ENCODE measurements around the gene CBX4.

The CBX4 gene

GRCh38 chr17:79842656-79843473 is 3.6 kb upstream of the CBX4 start:
- peaks cover 32 to 50% of the 10 kb centered on the region in 2 donors for H3K27me3 Mint-ChIP-seq
- ATAC-seq (replicated peaks) (no peak), DNase-seq (no peak)
- peaks cover 25% of the 10 kb centered on the region for H3K36me3 Mint-ChIP-seq (ENCODE audit: insufficient read depth)
- peak overlapping the region; percentile 93 to 97 for H3K4me3 Mint-ChIP-seq
- H3K27ac Mint-ChIP-seq, result no peak overlapping the region
- peaks cover 17 to 23% of the 10 kb centered on the region in 2 donors for H3K4me1 Mint-ChIP-seq (ENCODE audit: low read depth in 2 of 2)
- no peaks in the 10 kb centered on the region for H3K9me3 Mint-ChIP-seq

DNA sequence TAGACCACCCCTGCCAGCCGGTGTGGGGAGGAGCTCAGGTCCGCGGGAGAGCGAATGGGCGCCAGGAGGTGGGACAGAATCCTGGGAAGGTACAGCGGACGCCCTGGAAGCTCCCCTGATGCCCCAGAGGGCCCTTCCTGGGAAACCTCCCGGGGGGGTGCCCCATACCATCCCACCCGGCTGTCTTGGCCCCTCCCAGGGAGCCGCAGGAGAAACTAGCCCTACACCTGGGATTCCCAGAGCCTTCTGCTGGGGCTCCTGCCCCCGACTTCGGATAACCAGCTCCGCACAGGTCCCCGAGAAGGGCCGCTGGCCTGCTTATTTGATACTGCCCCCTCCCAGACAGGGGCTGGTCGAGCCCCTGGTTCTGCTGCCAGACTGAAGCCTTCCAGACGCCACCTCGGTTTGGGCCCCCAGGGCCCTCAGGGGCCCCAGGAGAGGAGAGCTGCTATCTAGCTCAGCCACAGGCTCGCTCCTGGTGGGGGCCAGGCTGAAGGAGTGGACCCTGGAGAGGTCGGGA is 3.0 kb upstream of the CBX4 start:
- H3K36me3 Mint-ChIP-seq (ENCODE audit: insufficient read depth), result peaks cover 31% of the 10 kb centered on the region

GRCh38 chr17:79841369-79842135 is 2.3 kb upstream of the CBX4 start:
- DNase-seq, result no peak
- no peaks in the 10 kb centered on the region for H3K9me3 Mint-ChIP-seq
- H3K27me3 Mint-ChIP-seq, result peaks cover 30 to 45% of the 10 kb centered on the region in 2 donors
- H3K4me3 Mint-ChIP-seq, result peak overlapping the region; percentile 93 to 97
- peaks cover 38% of the 10 kb centered on the region for H3K36me3 Mint-ChIP-seq (ENCODE audit: insufficient read depth)
- peak overlapping the region in 1 of 2 donors; percentile 80 for H3K27ac Mint-ChIP-seq
- ATAC-seq (replicated peaks), result no peak
- peaks cover 21 to 27% of the 10 kb centered on the region in 2 donors for H3K4me1 Mint-ChIP-seq (ENCODE audit: low read depth in 2 of 2)

More for the DNA sequence above, 3.0 kb upstream of the CBX4 start:
- DNase-seq (no peak), ATAC-seq (replicated peaks) (no peak)
- Mint-ChIP-seq H3K4me1 (ENCODE audit: low read depth in 2 of 2) (peaks cover 17 to 25% of the 10 kb centered on the region in 2 donors), H3K9me3 (no peaks in the 10 kb centered on the region), H3K27ac (peak overlapping the region in 1 of 2 donors; percentile 80), H3K27me3 (peaks cover 30 to 45% of the 10 kb centered on the region in 2 donors), H3K4me3 (peak overlapping the region; percentile 93 to 97)

GRCh38 chr17:79840989-79841286 is 1.7 kb upstream of the CBX4 start:
- Mint-ChIP-seq H3K4me3 (peak overlapping the region; percentile 93 to 97), H3K9me3 (no peaks in the 10 kb centered on the region), H3K4me1 (ENCODE audit: low read depth in 2 of 2) (peaks cover 23 to 28% of the 10 kb centered on the region in 2 donors), H3K27me3 (peaks cover 26 to 40% of the 10 kb centered on the region in 2 donors), H3K36me3 (ENCODE audit: insufficient read depth) (peaks cover 42% of the 10 kb centered on the region), H3K27ac (peak overlapping the region in 1 of 2 donors; percentile 53)
- ATAC-seq (replicated peaks) (no peak), DNase-seq (no peak)

- Mint-ChIP-seq H3K4me1 (ENCODE audit: low read depth in 2 of 2) (peaks cover 23 to 28% of the 10 kb centered on the region in 2 donors), H3K36me3 (ENCODE audit: insufficient read depth) (peaks cover 46% of the 10 kb centered on the region), H3K27me3 (peaks cover 24 to 38% of the 10 kb centered on the region in 2 donors), H3K27ac (peak overlapping the region in 1 of 2 donors; percentile 53), H3K4me3 (peak overlapping the region; percentile 93 to 97), H3K9me3 (no peaks in the 10 kb centered on the region)
- DNase-seq (peak in 1 of 3 experiments; percentile 40), ATAC-seq (replicated peaks) (no peak)
Measured at GRCh38 chr17:79840269-79840988, 1.2 kb upstream of the CBX4 start.

DNA sequence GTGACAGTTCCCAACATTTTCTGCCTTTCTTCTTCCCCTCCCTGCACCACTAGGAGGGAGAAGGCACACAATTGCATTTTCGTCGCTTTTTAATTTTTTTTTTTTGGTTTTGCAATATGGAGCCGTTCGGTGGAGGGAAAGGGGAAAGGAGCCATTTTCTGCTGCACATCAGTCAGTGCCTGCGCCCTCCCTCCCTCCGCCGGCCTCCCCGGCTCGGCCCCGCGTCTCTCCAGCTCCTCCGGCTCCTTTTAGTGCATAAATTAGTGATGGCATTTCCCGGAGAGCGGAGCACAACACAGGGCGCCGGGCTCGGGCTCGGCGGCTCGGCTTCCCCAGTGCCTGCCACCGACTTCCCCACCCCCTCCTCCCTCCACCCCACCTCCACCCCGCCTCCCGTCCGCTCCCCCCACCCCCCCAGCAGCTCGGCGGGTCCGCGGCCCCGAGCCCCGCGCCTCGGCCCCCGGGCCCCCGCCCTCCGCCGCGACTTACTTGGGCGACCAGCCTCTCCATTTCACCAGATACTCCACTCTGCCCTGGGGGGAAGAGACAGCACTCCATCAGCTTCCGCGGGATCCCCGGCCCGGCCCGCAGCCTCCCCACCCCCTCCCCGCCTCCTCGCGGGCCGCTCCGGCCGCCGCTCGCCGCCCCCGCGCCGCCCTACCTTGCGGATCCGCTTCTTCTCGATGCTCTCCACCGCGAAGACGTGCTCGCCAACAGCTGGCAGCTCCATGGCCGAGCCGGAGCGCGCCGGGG is 542 bp downstream of the CBX4 start:
- Mint-ChIP-seq H3K27ac (peak overlapping the region; percentile 97), H3K4me3 (peak overlapping the region; percentile 93 to 97), H3K9me3 (no peaks in the 10 kb centered on the region), H3K4me1 (ENCODE audit: low read depth in 2 of 2) (peaks cover 30 to 36% of the 10 kb centered on the region in 2 donors), H3K36me3 (ENCODE audit: insufficient read depth) (peaks cover 63% of the 10 kb centered on the region), H3K27me3 (peaks cover 24 to 38% of the 10 kb centered on the region in 2 donors)
- ATAC-seq (replicated peaks), result peak; percentile 25
- DNase-seq, result peak; percentile 41 to 54 (median 44)

DNA sequence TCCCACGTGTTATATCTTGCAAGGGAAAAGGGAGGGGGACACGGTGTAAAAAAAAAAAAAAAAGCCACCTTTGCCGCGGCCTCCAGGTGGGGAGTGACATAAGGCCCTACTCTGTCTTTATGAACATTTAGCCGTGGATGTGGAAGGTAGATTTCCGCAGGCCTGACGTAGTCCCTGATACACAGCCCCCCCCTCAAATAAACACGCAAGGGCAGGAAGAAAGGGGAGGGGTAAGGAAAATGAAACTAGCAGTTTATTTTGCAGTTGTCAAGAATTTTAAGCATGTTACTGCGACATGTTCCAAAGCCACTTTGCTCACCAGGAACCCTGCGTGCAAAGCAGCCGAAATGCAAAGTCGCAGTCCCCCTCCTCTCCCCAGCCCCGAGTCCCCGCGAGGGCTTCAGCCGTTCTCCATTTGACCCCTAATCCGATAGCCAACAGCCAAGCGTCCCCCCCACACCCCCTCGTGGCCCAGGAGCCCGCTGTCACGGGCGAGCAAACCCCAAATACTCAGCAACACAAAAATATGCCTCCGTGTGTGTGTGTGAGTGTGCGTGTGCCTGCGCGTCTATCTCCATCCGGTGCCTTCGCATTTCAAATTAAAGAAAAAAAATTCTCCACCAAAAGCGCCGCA is 1.2 kb downstream of the CBX4 start:
- peak overlapping the region; percentile 93 to 97 for H3K4me3 Mint-ChIP-seq
- peaks cover 29 to 38% of the 10 kb centered on the region in 2 donors for H3K4me1 Mint-ChIP-seq (ENCODE audit: low read depth in 2 of 2)
- peak overlapping the region; percentile 97 for H3K27ac Mint-ChIP-seq
- DNase-seq, result peak in 1 of 3 experiments; percentile 49
- H3K9me3 Mint-ChIP-seq, result no peaks in the 10 kb centered on the region
- peak; percentile 7 for ATAC-seq (replicated peaks)
- H3K36me3 Mint-ChIP-seq (ENCODE audit: insufficient read depth), result peaks cover 70% of the 10 kb centered on the region
- H3K27me3 Mint-ChIP-seq, result peaks cover 23 to 32% of the 10 kb centered on the region in 2 donors

DNA sequence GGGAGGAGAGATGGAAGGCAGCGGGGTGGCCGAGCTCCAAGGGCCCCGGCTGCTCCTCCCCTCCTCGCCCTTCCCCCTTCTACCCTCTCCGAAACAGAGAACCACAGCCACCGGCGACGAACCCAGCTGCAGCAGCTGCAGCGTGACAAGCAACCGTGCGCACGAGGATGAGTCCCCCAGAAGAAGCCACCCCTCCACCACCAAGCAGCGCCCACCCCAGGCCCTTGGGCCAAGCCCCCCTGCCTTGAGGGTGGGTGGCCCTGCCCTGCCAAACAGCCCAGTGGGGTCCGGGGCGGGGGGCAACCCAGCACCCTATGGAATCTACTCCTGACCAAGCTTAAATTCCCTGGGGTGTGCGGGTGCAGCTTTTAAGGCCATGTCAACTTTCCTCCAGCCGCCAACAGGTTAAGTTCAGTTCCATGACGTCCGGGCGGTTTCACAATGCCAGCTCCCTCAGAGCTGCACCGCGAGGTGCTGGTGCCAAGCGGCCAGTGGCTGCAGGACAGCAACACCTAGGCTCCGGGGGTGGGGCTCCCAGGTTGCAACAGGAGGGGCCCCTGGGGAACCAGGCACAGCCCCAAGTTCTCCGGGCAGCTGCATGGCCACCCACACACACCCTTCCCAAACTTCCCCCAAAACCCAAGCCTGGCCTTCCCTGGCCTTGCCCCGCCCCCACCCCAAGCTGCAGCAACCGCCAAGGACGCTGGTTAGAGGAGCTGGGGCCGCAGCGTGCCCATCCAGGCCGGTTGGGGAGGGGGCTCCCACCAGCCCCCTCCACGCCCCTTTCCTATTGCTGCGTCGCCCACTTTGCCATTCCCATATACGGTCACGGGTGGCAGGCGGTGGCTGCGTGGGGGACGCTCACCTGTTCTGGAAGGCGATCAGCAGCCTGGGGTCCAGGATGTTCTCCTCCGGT is 2.0 kb downstream of the CBX4 start:
- Mint-ChIP-seq H3K9me3 (no peaks in the 10 kb centered on the region), H3K4me3 (peak overlapping the region; percentile 93 to 97), H3K36me3 (ENCODE audit: insufficient read depth) (peaks cover 73% of the 10 kb centered on the region), H3K27me3 (peaks cover 15 to 24% of the 10 kb centered on the region in 2 donors), H3K4me1 (ENCODE audit: low read depth in 2 of 2) (peaks cover 24 to 33% of the 10 kb centered on the region in 2 donors), H3K27ac (peak overlapping the region; percentile 97)
- DNase-seq, result peak; percentile 57 to 59 (median 59)
- peak; percentile 39 for ATAC-seq (replicated peaks)

- ATAC-seq (replicated peaks), result no peak
- no peak for DNase-seq
- Mint-ChIP-seq H3K9me3 (no peaks in the 10 kb centered on the region), H3K27ac (peak overlapping the region in 1 of 2 donors; percentile 97), H3K36me3 (ENCODE audit: insufficient read depth) (peaks cover 69% of the 10 kb centered on the region), H3K4me3 (peak overlapping the region; percentile 93 to 97), H3K27me3 (peaks cover 9 to 17% of the 10 kb centered on the region in 2 donors), H3K4me1 (ENCODE audit: low read depth in 2 of 2) (peaks cover 21 to 28% of the 10 kb centered on the region in 2 donors)
Measured at GRCh38 chr17:79836510-79836971, 2.7 kb downstream of the CBX4 start.

- ATAC-seq (replicated peaks), result no peak
- DNase-seq, result no peak
- peaks cover 21 to 28% of the 10 kb centered on the region in 2 donors for H3K4me1 Mint-ChIP-seq (ENCODE audit: low read depth in 2 of 2)
- peaks cover 69% of the 10 kb centered on the region for H3K36me3 Mint-ChIP-seq (ENCODE audit: insufficient read depth)
- no peak overlapping the region for H3K27ac Mint-ChIP-seq
- H3K27me3 Mint-ChIP-seq, result peaks cover 9 to 12% of the 10 kb centered on the region in 2 donors
- no peaks in the 10 kb centered on the region for H3K9me3 Mint-ChIP-seq
- peak overlapping the region; percentile 93 to 97 for H3K4me3 Mint-ChIP-seq
Measured at GRCh38 chr17:79835953-79836509, 3.2 kb downstream of the CBX4 start.

DNA sequence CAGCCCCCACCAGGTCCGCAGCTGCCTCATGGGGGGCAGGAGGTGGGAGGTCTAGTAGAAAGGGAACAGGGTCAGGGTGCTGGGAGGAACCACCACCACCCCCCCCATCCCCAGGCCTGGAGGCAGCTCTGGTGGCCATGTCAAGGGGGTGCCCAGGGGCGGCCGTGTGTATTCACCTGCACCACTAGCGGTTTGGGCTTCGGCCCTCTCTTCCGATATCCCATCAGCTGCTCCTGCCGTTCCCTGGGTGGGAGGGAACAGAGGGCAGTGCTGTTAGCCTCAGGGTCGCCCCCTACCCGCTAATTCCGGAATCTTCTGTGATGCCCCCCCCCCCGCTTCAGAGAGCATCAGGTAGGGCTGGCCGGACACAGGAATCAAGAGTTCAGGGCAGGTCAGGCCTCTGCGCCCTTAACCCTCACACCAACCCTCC is 3.8 kb downstream of the CBX4 start:
- Mint-ChIP-seq H3K27me3 (peaks cover 5 to 7% of the 10 kb centered on the region in 2 donors), H3K9me3 (no peaks in the 10 kb centered on the region), H3K36me3 (ENCODE audit: insufficient read depth) (peaks cover 69% of the 10 kb centered on the region), H3K4me3 (peak overlapping the region; percentile 65 to 68), H3K4me1 (ENCODE audit: low read depth in 2 of 2) (peaks cover 20 to 28% of the 10 kb centered on the region in 2 donors), H3K27ac (peak overlapping the region in 1 of 2 donors; percentile 82)
- ATAC-seq (replicated peaks), result no peak
- DNase-seq, result no peak
